Spleen (tissue), 7 donors: ENCODE results near the gene SPRY2.
"Not testable (repeated sequence)": the region's sequence is repeated elsewhere in the genome, so short reads cannot be mapped to it uniquely, and the experiment has no call there.

ENCODE experiments used
- CTCF ChIP-seq, 11 experiments: fragments of 200-600 bp in 7 of 11; fragments of 450-650 bp in 4 of 11; sonication (generic) in 4 of 11; IDR thresholded peaks in 8 of 11; conservative IDR thresholded peaks in 3 of 11; 1 replicate in 7 of 11; 2 replicates in 4 of 11; pipeline versions ENCODE4 v1.4.0 to v1.8.0; 2016 to 2021; ENCODE audit warnings: antibody characterized with exemption in 11 of 11, inconsistent platforms in 4 of 11, mild to moderate bottlenecking in 1 of 11
- POLR2A ChIP-seq, 3 donors: fragments of 450-650 bp; IDR thresholded peaks; one replicate each; pipeline ENCODE4 v1.5.1; 2017; ENCODE audit warnings: antibody characterized with exemption in 3 of 3, mild to moderate bottlenecking in 1 of 3
- POLR2AphosphoS5 ChIP-seq, 3 donors: sonication (generic); formaldehyde crosslinking; IDR thresholded peaks; one replicate each; pipeline ENCODE4 v1.5.1; 2017; ENCODE audit warnings: antibody characterized with exemption in 3 of 3
- donor health status: DM: no; HTN: no; CAD: no; lungs with moderate emphysema.
- donor health status: DM: no; HTN: no; CAD: no.
- donor health status: DM: no; HTN: no; CAD: no.

DNA sequence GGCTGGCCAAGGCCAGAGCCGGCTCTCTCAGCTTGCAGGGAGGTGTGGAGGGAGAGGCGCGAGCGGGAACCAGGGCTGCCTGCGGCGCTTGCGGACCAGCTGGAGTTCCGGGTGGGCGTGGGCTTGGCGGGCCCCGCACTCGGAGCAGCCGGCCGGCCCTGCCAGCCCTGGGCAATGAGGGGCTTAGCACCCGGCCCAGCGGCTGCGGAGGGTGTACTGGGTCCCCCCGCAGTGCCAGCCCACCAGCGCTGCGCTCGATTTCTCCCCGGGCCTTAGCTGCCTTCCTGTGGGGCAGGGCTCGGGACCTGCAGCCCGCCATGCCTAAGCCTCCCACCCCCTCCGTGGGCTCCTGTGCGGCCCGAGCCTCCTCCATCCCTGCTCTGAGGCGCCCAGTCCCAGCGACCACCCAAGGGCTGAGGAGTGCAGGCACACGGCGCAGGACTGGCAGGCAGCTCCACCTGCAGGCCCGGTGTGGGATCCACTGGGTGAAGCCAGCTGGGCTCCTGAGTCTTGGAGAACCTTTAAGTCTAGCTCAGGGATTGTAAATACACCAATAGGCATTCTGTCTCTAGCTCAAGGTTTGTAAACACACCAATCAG, 14.7 kb upstream of the SPRY2 start:
- not testable (repeated sequence) for TF ChIP-seq CTCF (IDR thresholded peaks at IDR 0.05 in 8 of 11, conservative IDR thresholded peaks at IDR 0.05 in 3 of 11); POLR2A (IDR thresholded peaks at IDR 0.05); POLR2AphosphoS5 (IDR thresholded peaks at IDR 0.05)
